ENCODE measurements around the gene KLHL17.
A peak's percentile ranks its signal among the peaks of the same experiment; 100 is the strongest.
"Not testable (repeated sequence)": the region's sequence is repeated elsewhere in the genome, so short reads cannot be mapped to it uniquely, and the experiment has no call there.

KLHL17 gene

GRCh38 chr1:970242-970972 lies 10.0 kb downstream of the KLHL17 start:
- DNase-seq (ENCODE audit: low spot score): no peak

GRCh38 chr1:970973-971730 lies 10.8 kb downstream of the KLHL17 start:
- DNase-seq (ENCODE audit: low spot score): no peak

DNA sequence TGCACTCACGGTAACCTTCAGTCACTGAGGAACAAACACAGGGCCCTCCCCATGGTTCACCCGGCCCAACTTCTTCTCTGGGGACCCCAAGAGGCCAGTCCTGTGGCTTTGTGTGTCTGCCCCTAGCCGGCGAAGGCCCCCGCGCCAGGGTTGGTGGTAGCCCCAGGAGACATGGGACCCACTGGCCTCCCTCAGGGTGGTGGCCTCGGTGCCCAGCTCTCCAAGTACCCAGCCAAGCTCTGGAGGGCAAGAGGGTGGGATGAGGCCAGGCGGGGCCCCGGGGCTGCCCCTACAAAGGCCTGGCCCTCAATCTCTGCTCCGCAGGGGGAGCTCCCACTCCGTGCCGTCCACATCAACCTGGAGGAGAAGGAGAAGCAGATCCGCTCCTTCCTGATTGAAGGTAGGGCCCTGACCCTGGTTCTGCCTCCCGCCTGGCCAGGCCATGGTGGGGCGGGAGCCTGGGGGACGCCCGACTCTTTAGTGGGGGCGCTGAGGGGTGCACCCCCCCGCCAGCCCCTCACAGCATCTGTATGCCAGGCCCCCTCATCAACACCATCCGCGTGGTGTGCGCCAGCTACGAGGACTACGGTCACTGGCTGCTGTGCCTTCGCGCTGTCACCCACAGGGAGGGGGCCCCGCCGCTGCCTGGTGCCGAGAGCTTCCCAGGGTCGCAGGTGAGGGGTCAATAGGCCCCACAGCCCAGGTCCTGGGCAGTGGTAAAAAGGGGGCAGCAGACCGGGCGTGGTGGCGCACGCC lies 11.5 kb downstream of the KLHL17 start:
- no peak for DNase-seq (ENCODE audit: low spot score)

DNA sequence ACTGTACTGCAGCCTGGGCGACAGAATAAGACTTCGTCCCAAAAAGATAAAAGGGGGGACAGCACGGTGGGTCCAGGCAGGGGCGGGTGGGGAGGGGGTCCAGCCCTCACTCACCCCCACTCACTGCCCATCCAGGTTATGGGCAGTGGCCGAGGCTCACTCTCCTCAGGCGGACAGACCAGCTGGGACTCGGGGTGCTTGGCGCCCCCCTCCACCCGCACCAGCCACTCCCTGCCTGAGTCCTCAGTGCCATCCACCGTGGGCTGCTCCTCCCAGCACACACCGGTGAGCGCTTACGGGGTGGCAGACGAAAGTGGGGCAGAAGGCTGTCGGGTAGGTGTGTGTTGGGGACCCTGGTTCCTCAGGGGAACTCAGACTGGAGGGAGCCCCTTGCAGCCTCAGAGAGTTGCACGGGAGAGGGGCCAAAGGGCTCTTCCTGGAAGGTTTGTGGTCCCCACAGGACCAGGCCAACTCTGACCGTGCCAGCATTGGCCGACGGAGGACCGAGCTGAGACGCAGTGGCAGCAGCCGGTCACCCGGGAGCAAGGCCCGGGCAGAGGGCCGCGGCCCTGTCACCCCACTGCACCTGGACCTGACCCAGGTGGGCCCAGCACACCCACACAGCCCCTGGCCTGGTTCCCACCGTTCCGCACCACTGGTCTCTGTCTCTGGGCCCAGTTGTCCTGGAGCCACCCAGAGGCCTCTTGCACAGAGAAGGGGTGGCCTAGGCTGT lies 12.5 kb downstream of the KLHL17 start:
- no peak for DNase-seq (ENCODE audit: low spot score)

DNA sequence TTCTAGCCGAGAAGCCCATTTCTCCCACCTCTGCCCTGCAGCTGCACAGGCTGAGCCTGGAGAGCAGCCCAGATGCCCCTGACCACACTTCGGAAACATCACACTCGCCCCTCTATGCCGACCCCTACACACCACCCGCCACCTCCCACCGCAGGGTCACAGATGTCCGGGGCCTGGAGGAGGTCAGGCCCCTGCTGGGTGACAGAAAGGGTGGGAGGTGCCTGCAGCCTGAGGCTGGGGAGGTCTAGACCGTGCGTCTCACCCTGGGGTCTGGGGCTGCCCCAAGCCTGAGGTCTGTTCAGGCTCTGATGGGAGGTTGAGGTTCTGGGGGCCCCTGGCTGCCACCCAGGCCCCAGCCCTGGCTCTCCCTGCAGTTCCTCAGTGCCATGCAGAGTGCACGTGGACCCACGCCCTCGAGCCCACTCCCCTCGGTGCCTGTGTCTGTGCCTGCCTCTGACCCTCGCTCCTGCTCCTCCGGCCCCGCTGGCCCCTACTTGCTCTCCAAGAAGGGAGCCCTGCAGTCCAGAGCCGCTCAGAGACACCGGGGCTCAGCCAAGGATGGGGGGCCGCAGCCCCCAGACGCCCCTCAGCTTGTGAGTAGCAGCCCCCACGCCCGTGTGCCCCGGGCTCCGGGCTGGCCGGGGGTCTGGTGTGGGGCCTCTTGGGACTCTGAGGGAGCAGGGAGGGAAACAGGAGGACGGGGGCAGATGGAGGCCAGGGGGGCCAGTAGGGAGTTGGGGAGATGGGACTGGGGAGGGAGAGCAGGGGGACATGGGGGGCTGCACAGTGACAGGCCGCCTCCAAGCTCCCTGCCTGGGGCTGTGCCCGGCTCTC lies 13.3 kb downstream of the KLHL17 start:
- no peak for DNase-seq (ENCODE audit: low spot score)

DNA sequence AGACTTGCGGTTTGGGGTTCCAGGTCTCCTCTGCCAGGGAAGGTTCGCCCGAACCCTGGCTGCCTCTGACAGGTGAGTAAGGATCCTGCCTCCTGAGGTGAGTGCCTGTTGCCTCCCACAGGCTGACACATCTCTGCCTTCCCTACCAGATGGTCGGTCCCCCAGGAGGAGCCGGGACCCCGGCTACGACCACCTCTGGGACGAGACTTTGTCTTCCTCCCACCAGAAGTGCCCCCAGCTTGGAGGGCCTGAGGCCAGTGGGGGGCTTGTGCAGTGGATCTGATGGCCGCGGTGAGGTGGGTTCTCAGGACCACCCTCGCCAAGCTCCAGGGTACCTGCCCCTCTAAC lies 13.9 kb downstream of the KLHL17 start:
- no peak for DNase-seq (ENCODE audit: low spot score)

GRCh38 chr1:974687-975328 lies 14.4 kb downstream of the KLHL17 start:
- DNase-seq (ENCODE audit: low spot score): no peak

DNA sequence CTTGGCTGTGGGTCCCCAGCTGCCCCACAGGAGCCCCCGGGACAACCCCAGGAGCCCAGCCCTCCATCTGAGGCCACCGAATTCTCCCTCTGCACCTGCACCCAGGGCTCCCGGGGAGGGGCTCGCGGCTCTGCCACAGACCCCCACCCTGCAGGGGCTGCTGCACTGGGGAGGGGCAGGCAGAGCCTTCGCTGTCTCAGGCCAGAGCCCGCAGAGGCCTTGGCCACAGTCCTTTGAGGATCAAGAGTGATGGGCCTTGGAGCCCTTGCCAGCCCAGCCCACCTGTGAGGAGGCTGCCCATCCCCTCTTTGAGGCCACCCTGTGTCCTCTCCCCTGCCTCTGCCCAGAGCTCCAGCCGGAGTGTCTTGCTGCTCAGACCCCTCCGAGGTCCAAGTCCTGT lies 15.0 kb downstream of the KLHL17 start:
- DNase-seq (ENCODE audit: low spot score): no peak

DNA sequence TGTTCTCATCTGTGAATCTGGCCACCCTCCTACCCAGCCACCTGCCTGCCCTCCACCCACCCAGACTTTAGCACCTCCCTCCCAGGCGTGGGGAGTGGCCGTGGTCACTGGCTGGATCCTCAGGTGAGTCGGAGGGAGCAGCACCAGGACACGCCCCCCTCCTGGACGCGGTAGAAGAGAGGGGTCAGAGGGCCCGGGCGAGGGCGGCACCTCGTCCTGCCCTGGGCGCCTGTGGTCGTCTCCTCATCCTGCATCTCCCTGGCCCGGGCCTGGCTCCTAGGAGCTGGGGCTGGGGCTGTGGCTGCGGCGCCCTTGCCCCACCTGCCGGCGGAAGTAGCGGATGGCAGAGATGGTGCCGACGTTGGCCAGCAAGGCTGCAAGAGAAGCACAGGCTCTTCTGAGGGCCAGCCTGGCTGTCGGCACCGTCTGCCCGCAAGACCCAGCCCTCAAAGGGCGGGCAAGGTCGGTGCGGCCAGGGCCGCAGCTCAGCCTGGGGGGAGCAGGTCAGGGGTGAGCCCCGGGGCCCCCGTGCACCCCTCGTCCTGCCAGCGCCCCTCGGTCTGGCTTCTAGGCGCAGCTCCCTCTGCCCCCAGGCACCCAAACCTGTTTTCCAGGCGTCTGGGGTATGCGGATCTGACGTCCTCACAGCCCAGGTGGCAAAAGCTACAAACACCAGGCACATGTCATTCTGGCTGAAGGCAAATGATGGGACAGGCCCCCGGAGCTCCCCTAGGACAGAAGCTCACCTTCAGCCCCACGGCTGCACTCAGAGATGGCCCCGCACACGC lies 15.7 kb downstream of the KLHL17 start:
- peak; percentile 59 for DNase-seq (ENCODE audit: low spot score)

DNA sequence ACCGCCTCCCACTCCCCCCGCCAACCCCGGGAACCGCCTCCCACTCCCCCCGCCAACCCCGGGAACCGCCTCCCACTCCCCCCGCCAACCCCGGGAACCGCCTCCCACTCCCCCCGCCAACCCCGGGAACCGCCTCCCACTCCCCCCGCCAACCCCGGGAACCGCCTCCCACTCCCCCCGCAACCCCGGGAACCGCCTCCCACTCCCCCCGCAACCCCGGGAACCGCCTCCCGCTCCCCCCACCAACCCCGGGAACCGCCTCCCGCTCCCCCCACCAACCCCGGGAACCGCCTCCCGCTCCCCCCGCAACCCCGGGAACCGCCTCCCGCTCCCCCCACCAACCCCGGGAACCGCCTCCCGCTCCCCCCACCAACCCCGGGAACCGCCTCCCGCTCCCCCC lies 16.4 kb downstream of the KLHL17 start:
- not testable (repeated sequence) for DNase-seq (ENCODE audit: low spot score)

DNA sequence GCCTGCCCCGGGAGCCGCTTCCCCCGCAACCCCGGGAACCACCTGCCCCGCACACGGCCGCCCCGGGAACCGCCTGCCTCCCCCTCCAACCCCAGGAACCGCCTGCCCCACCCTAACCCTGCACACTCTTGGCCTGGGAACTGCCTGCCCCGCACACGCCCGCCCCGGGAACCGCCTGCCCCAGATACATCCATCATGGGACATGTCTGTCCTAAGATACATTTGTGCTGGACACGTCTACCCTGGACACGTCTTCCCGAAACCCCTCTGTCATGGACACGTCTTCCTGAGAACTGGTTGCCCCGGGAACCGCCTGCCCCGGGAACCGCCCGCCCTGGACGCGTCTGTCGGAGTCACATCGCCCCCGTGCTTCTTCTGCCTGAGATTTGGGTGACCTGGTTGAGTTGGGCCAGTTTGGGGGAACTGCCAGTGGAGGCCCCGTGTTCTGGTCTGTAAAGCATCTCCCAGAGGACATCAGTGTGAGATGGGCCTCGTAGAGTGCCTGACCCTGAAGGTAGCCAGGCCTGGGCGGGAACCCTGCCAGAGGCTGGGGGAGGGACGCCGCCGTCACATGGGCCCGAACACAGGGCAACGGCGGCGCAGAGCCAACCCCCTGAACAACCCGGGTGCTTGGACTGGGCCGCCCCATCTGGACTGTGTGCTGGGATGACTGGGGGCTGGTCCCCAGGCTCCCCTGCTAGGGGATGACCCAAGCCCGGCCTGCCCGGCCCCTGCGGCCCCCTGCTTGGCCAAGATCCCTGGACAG lies 17.9 kb downstream of the KLHL17 start:
- no peak for DNase-seq (ENCODE audit: low spot score)

GRCh38 chr1:978835-979743 lies 18.7 kb downstream of the KLHL17 start:
- DNase-seq (ENCODE audit: low spot score): no peak

DNA sequence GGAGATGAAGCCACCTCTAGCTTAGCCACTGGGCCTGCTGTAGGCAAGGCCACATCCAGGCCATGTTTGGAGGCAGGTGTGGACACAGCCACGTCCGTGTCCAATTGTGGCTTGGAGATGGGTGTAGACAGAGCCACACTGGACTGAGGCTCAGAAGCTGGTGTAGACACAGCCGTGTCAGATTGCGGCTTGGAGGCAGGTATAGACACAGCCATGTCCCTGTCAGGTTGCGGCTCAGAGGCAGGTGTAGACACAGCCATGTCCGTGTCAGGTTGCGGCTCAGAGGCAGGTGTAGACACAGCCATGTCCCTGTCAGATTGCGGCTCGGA lies 19.3 kb downstream of the KLHL17 start:
- DNase-seq (ENCODE audit: low spot score): no peak

DNA sequence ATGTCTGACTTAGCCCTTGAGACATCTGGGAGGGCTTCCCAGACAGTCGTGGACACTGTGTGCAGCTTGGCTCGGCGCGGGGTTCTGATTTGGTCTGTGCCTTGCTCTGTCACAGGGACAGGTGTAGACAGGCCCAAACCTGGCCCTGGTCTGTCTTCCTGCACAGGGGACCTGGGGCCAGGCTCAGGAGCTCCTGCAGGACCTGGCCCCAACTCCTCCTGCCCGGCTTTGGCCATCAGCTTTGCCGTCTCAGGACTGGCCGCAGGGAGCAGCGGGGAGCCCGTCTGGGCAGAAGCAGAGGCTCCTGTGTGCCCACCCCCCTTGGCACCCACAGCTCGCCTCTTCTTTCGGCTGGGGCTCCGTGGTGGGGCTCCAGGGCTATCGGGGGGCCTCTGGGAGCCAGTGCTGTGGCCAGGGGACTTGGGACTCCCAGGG lies 19.8 kb downstream of the KLHL17 start:
- no peak for DNase-seq (ENCODE audit: low spot score)

DNA sequence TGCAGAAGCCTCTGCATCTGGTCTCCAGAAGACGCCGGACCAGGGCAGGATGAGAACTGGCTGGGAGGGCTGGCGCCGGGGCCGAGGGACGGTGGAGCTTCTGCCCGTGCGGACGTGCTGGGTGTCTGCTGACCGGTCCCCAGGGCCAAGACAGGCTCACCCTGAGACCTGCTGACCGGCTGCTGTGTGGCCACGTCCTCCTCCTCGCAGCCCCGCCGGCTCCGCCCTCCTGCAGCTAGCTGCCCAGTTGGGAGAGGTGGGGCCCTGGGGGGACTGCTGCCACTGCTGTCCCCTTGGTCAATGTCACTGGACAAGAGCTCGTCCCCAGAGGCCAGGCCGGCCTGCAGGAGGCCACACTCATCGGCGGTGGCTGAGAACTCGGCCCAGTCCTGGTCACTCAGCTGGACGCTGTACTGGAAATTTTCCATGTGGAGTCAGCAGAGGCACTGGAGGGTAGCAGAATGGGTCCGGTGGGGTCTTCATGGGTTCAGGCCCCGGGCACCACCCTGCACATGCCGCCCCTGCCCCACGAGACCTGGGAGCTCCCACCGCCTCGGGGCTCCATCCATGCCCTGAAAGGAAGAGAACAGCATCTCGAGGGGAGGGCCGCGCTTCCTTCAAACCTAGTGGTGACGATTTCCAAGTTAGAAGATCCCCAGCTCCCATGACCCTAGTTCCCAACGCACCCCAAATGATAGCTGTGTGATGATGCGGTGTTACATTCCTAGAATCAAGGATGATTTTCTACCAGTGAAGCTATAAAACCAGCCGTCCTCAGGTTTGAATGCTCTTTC lies 20.4 kb downstream of the KLHL17 start:
- DNase-seq (ENCODE audit: low spot score): no peak

DNA sequence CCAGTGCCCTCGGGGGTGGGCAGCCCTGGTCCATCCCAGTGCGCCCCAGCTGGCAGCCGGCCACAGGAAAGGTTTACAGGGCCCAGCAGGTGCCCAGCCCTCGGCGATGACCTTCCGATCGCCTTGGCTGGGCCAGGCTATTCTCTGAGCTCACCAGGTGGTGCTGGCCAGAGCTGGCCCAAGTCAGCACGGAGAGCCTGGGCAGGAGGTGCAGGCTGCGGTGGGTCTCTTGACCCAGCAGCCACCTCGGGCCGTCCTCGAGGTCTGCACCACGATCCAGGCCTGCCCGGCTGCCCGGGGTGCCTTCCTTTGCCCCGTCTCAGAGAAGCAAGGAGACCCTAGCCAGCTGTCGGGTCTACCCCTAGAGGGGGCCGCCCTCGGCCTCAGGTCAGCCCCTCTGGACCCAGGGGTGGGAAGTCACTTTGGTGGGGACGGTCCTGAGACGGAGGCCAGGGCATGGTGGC lies 21.1 kb downstream of the KLHL17 start:
- DNase-seq (ENCODE audit: low spot score): no peak

GRCh38 chr1:981955-982558 lies 21.7 kb downstream of the KLHL17 start, which contains the start of gene PERM1:
TSS of gene PERM1 (minus strand) at chr1:982093. CDS start at chr1:981029, 1,064 bp downstream.
- no peak for DNase-seq (ENCODE audit: low spot score)

Data from cerebellar cortex (tissue), 1 donor.